Colonic mucosa (tissue), 4 donors: ENCODE measurements around the gene MYLK. TPM values are rescaled to one million over a fixed set of nuclear protein-coding genes. Genes with fewer than 3 reads are reported as not detected.

Experiments used
- DNase-seq: peaks from one replicate; pipeline ENCODE4 v3.0.0-alpha.2; 2020
- H3K27ac ChIP-seq: fragments of 200-600 bp; one replicate; pipeline ENCODE4 v1.8.0; 2021
- H3K27me3 ChIP-seq: fragments of 200-600 bp; one replicate; pipeline ENCODE4 v1.8.0; 2021
- H3K36me3 ChIP-seq: fragments of 200-600 bp; one replicate; pipeline ENCODE4 v1.8.0; 2021
- H3K4me1 ChIP-seq: fragments of 200-600 bp; one replicate; pipeline ENCODE4 v1.8.0; 2021; ENCODE audit warnings: mild to moderate bottlenecking
- H3K4me3 ChIP-seq: fragments of 200-600 bp; one replicate; pipeline ENCODE4 v1.8.0; 2021
- H3K9ac ChIP-seq, 2 donors: one replicate each; pipeline ENCODE4 v1.7.0; 2013; ENCODE audit warnings: control low read depth in 2 of 2, low read depth in 2 of 2, low read length in 2 of 2
- H3K9me3 ChIP-seq: fragments of 200-600 bp; one replicate; pipeline ENCODE4 v1.8.0; 2021
- CTCF ChIP-seq: fragments of 200-600 bp; IDR thresholded peaks from one replicate; pipeline ENCODE4 v1.8.0; 2022; ENCODE audit warnings: antibody characterized with exemption, mild to moderate bottlenecking
- intact Hi-C: fragments of 100-400 bp; cut with DNase I; formaldehyde crosslinking; loops from one replicate; pipeline ENCODE4 v1.14.1; 2022
- total RNA-seq, 2 donors: library from RNA; stranded (reverse); fragmentation: NEBNext Ultra II Directional in 1 of 2; extraction: Animal tissue kit (Norgen Biotek cat#: 25700) in 1 of 2; gene quantifications; one replicate each; pipeline ENCODE4 v1.2.1, GENCODE V29; 2021
- donor health status: healthy.
- donor health status: DM: no; HTN: no; CAD: no.
- donor health status: DM: no; HTN: no; CAD: no.

The MYLK gene
- total RNA-seq, 2 donors from 2014 or later = 58.8 to 267 TPM

- H3K4me1 ChIP-seq = no peaks in the 10 kb centered on the region
- TF ChIP-seq CTCF = no peak
These were observed 256.2 kb downstream of the MYLK start for GRCh38 chr3:123627673-123628670.

GRCh38 chr3:123626881-123627280 lies 257.3 kb downstream of the MYLK start:
- Histone ChIP-seq H3K27me3 (no peaks in the 10 kb centered on the region), H3K4me3 (no peak overlapping the region), H3K27ac (no peak overlapping the region), H3K4me1 (no peaks in the 10 kb centered on the region), H3K36me3 (no peaks in the 10 kb centered on the region), H3K9ac (no peak overlapping the region), H3K9me3 (no peaks in the 10 kb centered on the region)
- DNase-seq = no peak
- no peak for TF ChIP-seq CTCF
- intact Hi-C loops = no loop called here

More at GRCh38 chr3:123627673-123628670, 256.2 kb downstream of the MYLK start:
- no peak overlapping the region for H3K27ac ChIP-seq
- H3K36me3 ChIP-seq = no peaks in the 10 kb centered on the region
- no peaks in the 10 kb centered on the region for H3K9me3 ChIP-seq
- no peaks in the 10 kb centered on the region for H3K27me3 ChIP-seq
- intact Hi-C loops = no loop called here
- no peak overlapping the region for H3K9ac ChIP-seq
- no peak overlapping the region for H3K4me3 ChIP-seq
- DNase-seq = no peak

GRCh38 chr3:123624302-123624701 lies 259.8 kb downstream of the MYLK start:
- no peaks in the 10 kb centered on the region for H3K27me3 ChIP-seq
- no peaks in the 10 kb centered on the region for H3K9me3 ChIP-seq
- H3K36me3 ChIP-seq = no peaks in the 10 kb centered on the region
- no peak for DNase-seq
- H3K4me3 ChIP-seq = no peak overlapping the region
- H3K9ac ChIP-seq = no peak overlapping the region
- H3K4me1 ChIP-seq = no peaks in the 10 kb centered on the region
- intact Hi-C loops = no loop called here
- H3K27ac ChIP-seq = no peak overlapping the region
- no peak for TF ChIP-seq CTCF

- H3K9ac ChIP-seq = no peak overlapping the region
- H3K9me3 ChIP-seq = no peaks in the 10 kb centered on the region
- H3K36me3 ChIP-seq = no peaks in the 10 kb centered on the region
- DNase-seq = no peak
- no peak overlapping the region for H3K27ac ChIP-seq
- H3K4me1 ChIP-seq = no peaks in the 10 kb centered on the region
- intact Hi-C loops = no loop called here
- TF ChIP-seq CTCF = no peak
- H3K4me3 ChIP-seq = no peak overlapping the region
- no peaks in the 10 kb centered on the region for H3K27me3 ChIP-seq
These were observed 260.7 kb downstream of the MYLK start for GRCh38 chr3:123623346-123623880.

- no peaks in the 10 kb centered on the region for H3K36me3 ChIP-seq
- H3K27ac ChIP-seq = no peak overlapping the region
- no peaks in the 10 kb centered on the region for H3K9me3 ChIP-seq
- TF ChIP-seq CTCF = no peak
- H3K27me3 ChIP-seq = no peaks in the 10 kb centered on the region
- intact Hi-C loops = no loop called here
- H3K4me1 ChIP-seq = no peaks in the 10 kb centered on the region
- no peak for DNase-seq
- H3K4me3 ChIP-seq = no peak overlapping the region
- H3K9ac ChIP-seq = no peak overlapping the region
These were observed 261.4 kb downstream of the MYLK start for GRCh38 chr3:123622766-123623165.
